A673 (cell line): Measurements from ENCODE around the gene CTAGE15. TPM values are rescaled to one million over a fixed set of nuclear protein-coding genes. Genes with fewer than 3 reads are reported as not detected.
"Not testable (repeated sequence)": the region's sequence is repeated elsewhere in the genome, so short reads cannot be mapped to it uniquely, and the experiment has no call there.

ENCODE experiments used
- BruUV-seq: library from RNA; stranded (reverse); fragments of 400-500 nt; replicated peaks from 2 replicates; lab custom pipeline; 2021; lab: Mats Ljungman, UMichigan
- CTCF ChIA-PET: fragments of 300-600 bp; sonication (Branson Sonifier 250); formaldehyde crosslinking; loops from one replicate; lab custom pipeline; 2022; ENCODE audit warnings: antibody characterized with exemption; lab: Charles Lee
- POLR2A ChIA-PET: fragments of 300-600 bp; sonication (Branson Sonifier 250); formaldehyde crosslinking; loops from one replicate; lab custom pipeline; 2022; ENCODE audit warnings: antibody characterized with exemption; ENCODE audit not compliant: low non-redundant PET; lab: Charles Lee
- DNase-seq: peaks from one replicate; pipeline ENCODE4 v3.0.0-alpha.2; 2015; ENCODE audit warnings: low spot score
- H3K27ac ChIP-seq: fragments of 200-600 bp; sonication (generic); 2 replicates; pipeline ENCODE4 v1.5.1; 2016; ENCODE audit warnings: mixed run types, low read depth, mild to moderate bottlenecking, mixed read lengths, antibody characterized with exemption, low read length; ENCODE audit not compliant: poor library complexity, severe bottlenecking
- H3K27me3 ChIP-seq: fragments of 200-600 bp; sonication (generic); replicated peaks from 2 replicates; pipeline ENCODE4 v1.6.1; 2017; ENCODE audit warnings: mixed run types, low read depth, mild to moderate bottlenecking, mixed read lengths, antibody characterized with exemption, low read length; ENCODE audit not compliant: insufficient read depth, poor library complexity
- H3K36me3 ChIP-seq: fragments of 200-600 bp; sonication (generic); 2 replicates; pipeline ENCODE4 v1.6.1; 2016; ENCODE audit warnings: mixed run types, mild to moderate bottlenecking, mixed read lengths, antibody characterized with exemption, low read length; ENCODE audit not compliant: insufficient read depth, poor library complexity, severe bottlenecking
- H3K4me1 ChIP-seq: fragments of 200-600 bp; sonication (generic); 2 replicates; pipeline ENCODE4 v1.6.1; 2017; ENCODE audit warnings: mixed run types, mild to moderate bottlenecking, mixed read lengths, antibody characterized with exemption, low read length; ENCODE audit not compliant: insufficient read depth, poor library complexity, severe bottlenecking
- H3K4me3 ChIP-seq: fragments of 200-600 bp; sonication (generic); 2 replicates; pipeline ENCODE4 v1.5.1; 2016; ENCODE audit warnings: low read depth, mixed run types, mild to moderate bottlenecking, mixed read lengths, low read length; ENCODE audit not compliant: poor library complexity, severe bottlenecking
- H3K9me3 ChIP-seq: fragments of 200-600 bp; sonication (generic); 2 replicates; pipeline ENCODE4 v1.6.1; 2016; ENCODE audit warnings: mixed run types, low read depth, mild to moderate bottlenecking, mixed read lengths, antibody characterized with exemption, low read length; ENCODE audit not compliant: poor library complexity, severe bottlenecking
- intact Hi-C: fragments of 100-400 bp; cut with micrococcal nuclease; formaldehyde crosslinking; loops from one replicate; pipeline ENCODE4 v1.10.0; 2022; ENCODE audit not compliant: unreplicated experiment
- total RNA-seq: library from RNA; stranded (reverse); gene quantifications from 2 replicates; pipeline ENCODE4 v1.2.3, GENCODE V29; 2021

Gene CTAGE15
- total RNA-seq, 1 experiment from 2014 or later, result not detected

DNA sequence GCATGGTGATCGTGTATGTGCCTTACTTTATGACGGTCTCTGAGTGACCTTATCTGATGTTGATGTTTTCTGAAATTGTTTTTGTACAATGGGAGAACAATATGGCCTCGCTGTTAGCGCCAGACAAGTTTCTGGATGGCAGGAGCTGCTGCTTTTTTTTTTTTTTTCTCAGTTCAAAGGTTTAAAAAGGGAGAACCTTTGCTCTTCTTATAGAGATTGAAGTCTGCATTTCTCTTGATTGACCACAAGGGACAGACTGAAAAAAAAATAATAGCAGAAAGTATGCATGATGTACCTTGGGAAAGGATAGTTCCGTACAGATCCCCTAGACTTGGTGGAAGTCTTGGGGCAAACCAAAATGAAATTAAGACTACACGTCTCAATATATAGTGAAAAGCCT lies 43.9 kb downstream of the CTAGE15 start:
- intact Hi-C loops, H3K4me3 ChIP-seq, H3K9me3 ChIP-seq, H3K27me3 ChIP-seq, H3K4me1 ChIP-seq, H3K36me3 ChIP-seq, H3K27ac ChIP-seq, BruUV-seq, CTCF ChIA-PET, POLR2A ChIA-PET: not testable (repeated sequence)
- peak; percentile 2 for DNase-seq

DNA sequence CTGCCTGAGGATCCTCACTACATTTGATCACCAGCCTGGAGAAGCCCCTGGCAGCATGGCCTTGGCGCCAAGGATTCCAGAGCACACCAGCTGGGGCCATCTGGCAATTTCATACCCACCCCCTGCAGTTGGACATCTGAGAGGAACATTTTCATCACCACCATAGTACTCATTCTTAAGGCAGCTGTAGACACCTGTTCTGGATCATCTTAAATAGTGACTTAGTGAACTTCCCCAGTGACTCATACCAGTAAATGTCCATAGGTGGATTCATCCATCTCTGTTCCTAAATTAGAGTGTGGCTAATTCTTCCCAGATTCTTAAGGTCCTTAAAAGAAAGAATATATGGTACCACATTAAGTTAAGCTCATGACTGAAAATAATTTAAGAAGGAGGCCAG lies 45.6 kb downstream of the CTAGE15 start:
- intact Hi-C loops, H3K4me1 ChIP-seq, H3K36me3 ChIP-seq, H3K27ac ChIP-seq, BruUV-seq, DNase-seq, CTCF ChIA-PET, POLR2A ChIA-PET, H3K9me3 ChIP-seq, H3K4me3 ChIP-seq, H3K27me3 ChIP-seq: not testable (repeated sequence)

DNA sequence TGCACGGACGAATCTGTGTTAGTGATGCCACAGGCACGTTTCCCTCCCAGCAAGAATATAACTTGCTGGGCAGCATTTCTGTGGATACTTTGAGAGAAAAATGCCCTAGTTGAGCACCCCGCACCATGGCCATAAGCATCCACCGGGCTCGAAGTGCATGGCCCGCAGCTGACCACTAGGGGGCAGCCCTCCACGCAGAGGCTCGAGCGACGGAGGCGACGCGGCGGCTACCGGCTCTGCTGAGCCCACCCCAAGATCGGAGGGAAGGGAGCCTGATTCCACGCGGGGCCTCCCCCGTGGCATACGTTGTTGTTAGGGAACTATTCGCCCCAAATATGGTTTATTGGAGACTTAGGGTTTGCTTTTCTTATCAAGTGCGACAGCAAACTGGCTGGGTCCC lies 48.5 kb downstream of the CTAGE15 start:
- H3K27me3 ChIP-seq, H3K4me1 ChIP-seq, POLR2A ChIA-PET, DNase-seq, BruUV-seq, H3K27ac ChIP-seq, H3K36me3 ChIP-seq, H3K9me3 ChIP-seq, CTCF ChIA-PET, intact Hi-C loops, H3K4me3 ChIP-seq: not testable (repeated sequence)

DNA sequence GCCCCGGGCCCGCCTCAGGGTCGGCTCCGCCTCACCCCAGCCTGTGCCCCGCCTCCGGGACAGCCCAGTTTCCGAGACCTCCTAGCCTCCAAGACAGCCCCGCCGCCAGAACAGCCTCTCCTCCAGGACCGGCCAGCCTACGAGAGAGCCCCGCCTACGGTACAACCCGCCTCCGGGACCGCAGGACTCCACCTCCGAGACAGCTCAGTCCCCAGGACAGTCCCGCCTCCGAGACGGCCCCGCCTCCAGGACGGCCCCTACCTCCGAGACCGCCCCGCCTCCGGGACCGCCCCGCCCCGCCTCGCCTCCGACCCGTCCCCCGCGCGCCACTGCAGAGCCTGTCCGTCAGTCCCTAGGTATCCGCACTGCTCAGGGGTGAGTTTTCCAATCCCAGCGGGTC lies 49.0 kb downstream of the CTAGE15 start, which contains the start of gene TCAF2:
Gene TCAF2 (plus strand): TSS at position 329 of the 400 bp plus-strand sequence.
- POLR2A ChIA-PET, H3K9me3 ChIP-seq, H3K27ac ChIP-seq, DNase-seq, intact Hi-C loops, H3K27me3 ChIP-seq, H3K36me3 ChIP-seq, CTCF ChIA-PET, H3K4me3 ChIP-seq, BruUV-seq, H3K4me1 ChIP-seq: not testable (repeated sequence)

DNA sequence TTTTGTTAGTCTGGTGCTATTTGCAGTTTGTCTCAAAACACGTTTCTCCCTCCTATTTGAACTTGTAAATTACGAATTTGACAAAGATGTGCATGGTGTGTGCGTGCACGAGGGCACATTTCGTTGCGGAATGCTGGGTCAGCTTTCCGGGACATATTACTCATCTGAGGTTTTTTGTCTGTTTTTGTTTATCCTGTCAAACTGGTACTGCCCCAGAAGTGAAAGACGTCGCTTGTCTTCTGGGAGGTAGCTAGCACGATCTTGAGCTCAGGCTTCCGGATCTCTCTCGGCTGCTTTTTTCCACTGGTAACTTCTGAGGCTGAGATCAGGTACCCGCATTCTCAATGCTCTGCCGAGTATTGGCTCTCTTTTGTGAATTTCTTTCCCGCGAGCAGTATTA lies 49.6 kb downstream of the CTAGE15 start:
- BruUV-seq, H3K36me3 ChIP-seq, DNase-seq, H3K9me3 ChIP-seq, CTCF ChIA-PET, intact Hi-C loops, H3K4me3 ChIP-seq, H3K27me3 ChIP-seq, H3K4me1 ChIP-seq, POLR2A ChIA-PET, H3K27ac ChIP-seq: not testable (repeated sequence)

DNA sequence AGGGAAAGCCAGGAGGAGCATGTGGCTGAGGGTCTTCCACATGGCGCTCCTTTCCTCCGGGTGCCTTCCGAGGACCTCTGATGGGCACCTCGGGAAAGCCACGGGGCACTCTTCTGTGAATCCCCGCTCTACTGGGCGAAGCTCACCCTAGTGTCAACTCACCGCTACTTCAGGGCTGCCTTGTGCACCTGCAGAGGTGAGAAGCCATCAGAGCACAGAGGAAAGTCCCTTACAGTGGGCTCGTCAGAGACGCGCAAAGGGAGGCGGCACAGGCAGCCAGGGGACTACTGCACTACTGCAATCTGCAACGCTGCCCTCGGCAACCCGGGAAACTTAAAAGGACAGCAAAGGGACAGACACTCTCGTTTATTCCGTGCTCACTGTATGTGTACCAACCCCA lies 50.5 kb downstream of the CTAGE15 start:
- BruUV-seq, H3K27ac ChIP-seq, H3K36me3 ChIP-seq, DNase-seq, CTCF ChIA-PET, H3K4me3 ChIP-seq, POLR2A ChIA-PET, H3K9me3 ChIP-seq, H3K27me3 ChIP-seq, intact Hi-C loops, H3K4me1 ChIP-seq: not testable (repeated sequence)

Other genes with a start within 250 kb of the CTAGE15 start
- gene FAM131B, start 209.1 kb upstream of the CTAGE15 start, total RNA-seq, result 1.8 and 1.9 TPM in 2 replicates
- gene ZYX, start 190.5 kb upstream of the CTAGE15 start, total RNA-seq, result 130 and 132 TPM in 2 replicates
- gene EPHA1, start 162.9 kb upstream of the CTAGE15 start, total RNA-seq, result 1.2 and 1.7 TPM in 2 replicates
- not detected in 2 replicates for gene TAS2R60, start 128.3 kb upstream of the CTAGE15 start, total RNA-seq
- gene TAS2R41, start 93.9 kb upstream of the CTAGE15 start, total RNA-seq, result not detected in 2 replicates
- 0.09 TPM in 1 of 2 replicates, not detected in the other for gene TCAF2, start 49.2 kb downstream of the CTAGE15 start, total RNA-seq
- gene CTAGE6, start 185.9 kb downstream of the CTAGE15 start, total RNA-seq, result 0.17 TPM in 1 of 2 replicates, not detected in the other